Neutrophil (primary cell): ENCODE results near the gene NKD1.

Source experiments
- H3K27ac ChIP-seq: fragments of 200-600 bp; sonication (generic); 2 replicates; pipeline ENCODE4 v1.5.1; 2016; ENCODE audit warnings: mild to moderate bottlenecking, moderate library complexity
- H3K27me3 ChIP-seq: fragments of 200-600 bp; sonication (generic); 2 replicates; pipeline ENCODE4 v1.6.0; 2016; ENCODE audit warnings: mild to moderate bottlenecking
- H3K36me3 ChIP-seq: fragments of 200-600 bp; sonication (generic); 2 replicates; pipeline ENCODE4 v1.5.1; 2017
- H3K4me1 ChIP-seq, 2 experiments: fragments of 200-600 bp in 1 of 2; sonication (generic) in 1 of 2; 1 replicate in 1 of 2; 2 replicates in 1 of 2; pipeline versions ENCODE4 v1.5.1 to v1.6.1; 2013 to 2016; ENCODE audit warnings: low read depth in 1 of 2, low read length in 1 of 2, mild to moderate bottlenecking in 1 of 2, moderate library complexity in 1 of 2; ENCODE audit not compliant: control insufficient read depth in 1 of 2, insufficient read depth in 1 of 2
- H3K4me3 ChIP-seq, 2 experiments: fragments of 200-600 bp in 1 of 2; sonication (generic) in 1 of 2; 1 replicate in 1 of 2; 2 replicates in 1 of 2; pipeline ENCODE4 v1.5.1; 2013 to 2016; ENCODE audit warnings: low read depth in 1 of 2, low read length in 1 of 2, mild to moderate bottlenecking in 1 of 2, moderate library complexity in 1 of 2
- H3K9me3 ChIP-seq: fragments of 200-600 bp; sonication (generic); 2 replicates; pipeline ENCODE4 v1.5.1; 2016
- CTCF ChIP-seq: fragments of 200-600 bp; sonication (generic); IDR thresholded peaks from 2 replicates; pipeline ENCODE4 v1.5.1; 2016; ENCODE audit warnings: antibody characterized with exemption

NKD1 gene

GRCh38 chr16:50593410-50594150 lies 45.4 kb downstream of the NKD1 start:
- Histone ChIP-seq H3K27me3 (no peaks in the 10 kb centered on the region), H3K27ac (no peak overlapping the region), H3K9me3 (no peaks in the 10 kb centered on the region), H3K4me1 (peaks cover 8 to 9% of the 10 kb centered on the region in 2 experiments), H3K36me3 (no peaks in the 10 kb centered on the region), H3K4me3 (no peak overlapping the region)
- no peak for TF ChIP-seq CTCF

GRCh38 chr16:50594308-50595260 lies 46.4 kb downstream of the NKD1 start:
- Histone ChIP-seq H3K9me3 (no peaks in the 10 kb centered on the region), H3K27me3 (no peaks in the 10 kb centered on the region), H3K4me1 (no peaks in the 10 kb centered on the region), H3K36me3 (no peaks in the 10 kb centered on the region), H3K4me3 (no peak overlapping the region), H3K27ac (no peak overlapping the region)
- TF ChIP-seq CTCF = no peak

- TF ChIP-seq CTCF = no peak
- H3K27me3 ChIP-seq = no peaks in the 10 kb centered on the region
- no peaks in the 10 kb centered on the region for H3K9me3 ChIP-seq
- H3K4me3 ChIP-seq = no peak overlapping the region
- H3K36me3 ChIP-seq = no peaks in the 10 kb centered on the region
- H3K4me1 ChIP-seq = no peaks in the 10 kb centered on the region
- H3K27ac ChIP-seq = no peak overlapping the region
Observed at GRCh38 chr16:50595859-50596258, 47.7 kb downstream of the NKD1 start.

GRCh38 chr16:50596762-50597450 lies 48.7 kb downstream of the NKD1 start:
- Histone ChIP-seq H3K36me3 (no peaks in the 10 kb centered on the region), H3K27ac (no peak overlapping the region), H3K4me3 (no peak overlapping the region), H3K9me3 (no peaks in the 10 kb centered on the region), H3K4me1 (no peaks in the 10 kb centered on the region), H3K27me3 (no peaks in the 10 kb centered on the region)
- no peak for TF ChIP-seq CTCF

GRCh38 chr16:50597563-50598255 lies 49.5 kb downstream of the NKD1 start:
- H3K4me3 ChIP-seq = no peak overlapping the region
- TF ChIP-seq CTCF = no peak
- H3K27ac ChIP-seq = no peak overlapping the region
- no peaks in the 10 kb centered on the region for H3K27me3 ChIP-seq
- H3K36me3 ChIP-seq = no peaks in the 10 kb centered on the region
- H3K4me1 ChIP-seq = no peaks in the 10 kb centered on the region
- no peaks in the 10 kb centered on the region for H3K9me3 ChIP-seq
